GM23338 (cell line): ENCODE data around the gene RRP9. TPM values are rescaled to one million over a fixed set of nuclear protein-coding genes. Genes with fewer than 3 reads are reported as not detected.

Experiments used
- ATAC-seq: fragments of 200-7000 bp; cut with Tn5 transposase; 3 replicates; pipeline ENCODE4 v1.9.1; 2020
- DNase-seq: peaks from one replicate; pipeline ENCODE4 v3.0.0-alpha.2; 2015; ENCODE audit warnings: low spot score
- H2AFZ ChIP-seq: fragments of 200-600 bp; sonication (generic); 2 replicates; pipeline ENCODE4 v1.8.0; 2016; ENCODE audit warnings: antibody characterized with exemption, mild to moderate bottlenecking, moderate library complexity
- H3F3A ChIP-seq: fragments of 200-600 bp; sonication (generic); replicated peaks from 2 replicates; pipeline ENCODE4 v1.8.0; 2017; ENCODE audit warnings: antibody characterized with exemption, mixed run types, low read depth
- H3K27ac ChIP-seq: fragments of 200-600 bp; sonication (generic); 2 replicates; pipeline ENCODE4 v1.6.1; 2016; ENCODE audit warnings: low read depth
- H3K27me3 ChIP-seq: fragments of 200-600 bp; sonication (generic); 2 replicates; pipeline ENCODE4 v1.8.0; 2016; ENCODE audit warnings: mild to moderate bottlenecking, mixed run types, moderate library complexity; ENCODE audit not compliant: insufficient read depth
- H3K36me3 ChIP-seq: fragments of 200-600 bp; sonication (generic); 2 replicates; pipeline ENCODE4 v1.8.0; 2016; ENCODE audit warnings: mild to moderate bottlenecking; ENCODE audit not compliant: insufficient read depth
- H3K4me1 ChIP-seq: fragments of 200-600 bp; sonication (generic); 2 replicates; pipeline ENCODE4 v1.8.0; 2016; ENCODE audit warnings: mild to moderate bottlenecking, moderate library complexity; ENCODE audit not compliant: insufficient read depth
- H3K4me2 ChIP-seq: fragments of 200-600 bp; sonication (generic); 2 replicates; pipeline ENCODE4 v1.7.1; 2017; ENCODE audit warnings: mixed run types
- H3K4me3 ChIP-seq: fragments of 200-600 bp; sonication (generic); 2 replicates; pipeline ENCODE4 v1.6.1; 2016; ENCODE audit warnings: mixed run types
- H3K79me2 ChIP-seq: fragments of 200-600 bp; sonication (generic); replicated peaks from 2 replicates; pipeline ENCODE4 v1.8.0; 2017; ENCODE audit warnings: mild to moderate bottlenecking; ENCODE audit not compliant: insufficient read depth
- H3K9me2 ChIP-seq: fragments of 200-600 bp; sonication (generic); 2 replicates; pipeline ENCODE4 v1.8.0; 2017; ENCODE audit not compliant: insufficient read depth
- H4K20me1 ChIP-seq: fragments of 200-600 bp; sonication (generic); replicated peaks from 2 replicates; pipeline ENCODE4 v1.8.0; 2017; ENCODE audit warnings: mild to moderate bottlenecking; ENCODE audit not compliant: insufficient read depth
- H3K27ac Mint-ChIP-seq: 2 replicates; pipeline ENCODE4 v1.8.0; 2020; ENCODE audit warnings: inconsistent platforms, mild to moderate bottlenecking, moderate library complexity, mixed read lengths
- H3K27me3 Mint-ChIP-seq: 3 replicates; pipeline ENCODE4 v1.8.0; 2022; ENCODE audit warnings: low read depth, mild to moderate bottlenecking, moderate library complexity, mixed read lengths, inconsistent platforms; ENCODE audit not compliant: insufficient read depth, poor library complexity
- H3K36me3 Mint-ChIP-seq: 3 replicates; pipeline ENCODE4 v1.8.0; 2021; ENCODE audit warnings: low read depth, mild to moderate bottlenecking, inconsistent platforms, moderate library complexity, mixed read lengths
- H3K4me1 Mint-ChIP-seq: 3 replicates; pipeline ENCODE4 v1.8.0; 2020; ENCODE audit warnings: mild to moderate bottlenecking, inconsistent platforms, mixed read lengths
- H3K4me3 Mint-ChIP-seq: 3 replicates; pipeline ENCODE4 v1.8.0; 2021; ENCODE audit warnings: moderate library complexity, mild to moderate bottlenecking, inconsistent platforms, mixed read lengths
- H3K9me3 Mint-ChIP-seq: 3 replicates; pipeline ENCODE4 v1.8.0; 2020; ENCODE audit warnings: moderate library complexity, mild to moderate bottlenecking, inconsistent platforms, mixed read lengths
- CREB1 ChIP-seq: fragments of 250-450 bp; sonication (Bioruptor Pico); IDR thresholded peaks from 2 replicates; pipeline ENCODE4 v1.5.0; 2020; ENCODE audit warnings: low read depth, mild to moderate bottlenecking, moderate library complexity
- CTCF ChIP-seq, 2 experiments: fragments of 200-600 bp in 1 of 2; sonication (generic) in 1 of 2; conservative IDR thresholded peaks; 2 replicates each; pipeline versions ENCODE4 v1.5.1 to v1.6.1; 2016 to 2017; ENCODE audit warnings: antibody characterized with exemption in 2 of 2, low read depth in 2 of 2, mild to moderate bottlenecking in 2 of 2, moderate library complexity in 1 of 2
- ETS1 ChIP-seq: IDR thresholded peaks from 2 replicates; pipeline ENCODE4 v1.6.1; 2016; ENCODE audit warnings: antibody characterized with exemption
- EZH2 ChIP-seq: fragments of 200-600 bp; sonication (generic); IDR thresholded peaks from one replicate; pipeline ENCODE4 v1.8.0; 2017; ENCODE audit warnings: antibody characterized with exemption, mild to moderate bottlenecking, low read depth; ENCODE audit not compliant: unreplicated experiment
- EZH2phosphoT487 ChIP-seq: fragments of 200-600 bp; sonication (generic); IDR thresholded peaks from one replicate; pipeline ENCODE4 v1.8.1; 2018; ENCODE audit warnings: antibody characterized with exemption; ENCODE audit not compliant: unreplicated experiment
- JUNB ChIP-seq: IDR thresholded peaks from one replicate; pipeline ENCODE4 v1.6.1; 2016; ENCODE audit warnings: antibody characterized with exemption; ENCODE audit not compliant: unreplicated experiment
- NANOG ChIP-seq: IDR thresholded peaks from 2 replicates; pipeline ENCODE4 v1.6.1; 2016; ENCODE audit warnings: antibody characterized with exemption, borderline replicate concordance
- POLR2AphosphoS5 ChIP-seq: IDR thresholded peaks from 2 replicates; pipeline ENCODE4 v1.6.1; 2016; ENCODE audit warnings: antibody characterized with exemption, low read depth
- REST ChIP-seq: IDR thresholded peaks from one replicate; pipeline ENCODE4 v1.6.1; 2018; ENCODE audit warnings: antibody characterized with exemption; ENCODE audit not compliant: unreplicated experiment
- STAT1 ChIP-seq: IDR thresholded peaks from one replicate; pipeline ENCODE4 v1.6.1; 2016; ENCODE audit warnings: antibody characterized with exemption; ENCODE audit not compliant: unreplicated experiment
- ZNF114 ChIP-seq: fragments of 250-450 bp; sonication (Bioruptor Pico); IDR thresholded peaks from 2 replicates; pipeline ENCODE4 v1.5.0; 2020; ENCODE audit warnings: mild to moderate bottlenecking, moderate library complexity
- ZNF331 ChIP-seq: fragments of 250-450 bp; sonication (Bioruptor Pico); IDR thresholded peaks from 2 replicates; pipeline ENCODE4 v1.5.0; 2020; ENCODE audit warnings: low read depth, mild to moderate bottlenecking, moderate library complexity
- ZNF462 ChIP-seq: fragments of 250-450 bp; sonication (Bioruptor Pico); IDR thresholded peaks from 2 replicates; pipeline ENCODE4 v1.5.0; 2020; ENCODE audit warnings: mild to moderate bottlenecking, moderate library complexity
- polyA plus RNA-seq: library from polyadenylated mRNA; unstranded; fragments of >200 nt; fragmentation: Nextera tagmentation; extraction: Ambion mirVana; gene quantifications from 2 replicates; pipeline ENCODE4 v1.2.1, GENCODE V29; 2016
- total RNA-seq: library from RNA; depleted of rRNA; stranded (reverse); fragments of >200 nt; shearing (Covaris generic); gene quantifications from 2 replicates; pipeline ENCODE4 v1.2.3, GENCODE V29; 2014

The RRP9 gene
- total and polyA plus RNA-seq, 2 experiments from 2014 or later: 62.4 to 68.1 TPM

- Histone ChIP-seq H2AFZ (peak within 1 kb of the TSS; percentile 95), H3F3A (peaks cover 11% of the 10 kb centered on the region), H3K4me3 (peak within 1 kb of the TSS; percentile 90), H3K36me3 (no peaks in the 10 kb centered on the region), H3K4me1 (peaks cover 15% of the 10 kb centered on the region), H4K20me1 (no peaks in the 10 kb centered on the region; the same call in 1 of the 2 replicates), H3K9me2 (no peaks in the 10 kb centered on the region), H3K27me3 (no peaks in the 10 kb centered on the region), H3K4me2 (peak within 1 kb of the TSS; percentile 99), H3K79me2 (no peaks in the 10 kb centered on the region), H3K27ac (peak within 1 kb of the TSS; percentile 89)
- Mint-ChIP-seq H3K27ac (peak within 1 kb of the TSS; percentile 97), H3K4me1 (peaks cover 15% of the 10 kb centered on the region), H3K36me3 (no peaks in the 10 kb centered on the region), H3K27me3 (peaks cover 15% of the 10 kb centered on the region), H3K4me3 (peak within 1 kb of the TSS; percentile 82), H3K9me3 (no peaks in the 10 kb centered on the region)
- DNase-seq (peak; percentile 89), ATAC-seq (peak; percentile 85)
- TF ChIP-seq NANOG: no peak
- no peak for TF ChIP-seq JUNB
- TF ChIP-seq CTCF (conservative IDR thresholded peaks at IDR 0.05; ENCODE audit: low read depth in 2 of 2): peak in 1 of 2 experiments; percentile 9; a peak in 1 of 4 replicates
- TF ChIP-seq EZH2: no peak
- no peak for TF ChIP-seq EZH2phosphoT487
- no peak for TF ChIP-seq REST
- TF ChIP-seq ETS1: peak; percentile 83
- peak; percentile 88 for TF ChIP-seq POLR2AphosphoS5
- TF ChIP-seq ZNF114 (CRISPR knock-in tag): no peak
- TF ChIP-seq CREB1 (CRISPR knock-in tag): peak; percentile 75
- TF ChIP-seq ZNF462 (CRISPR knock-in tag): no peak
- no peak for TF ChIP-seq STAT1
- TF ChIP-seq ZNF331 (CRISPR knock-in tag): no peak
Measured at GRCh38 chr3:51982838-51983577, 41.3 kb upstream of the RRP9 start, which contains the start of gene ACY1. Gene ACY1, plus strand, starts transcription at chr3:51983535. Its CDS starts 530 bp downstream, at chr3:51984065.
